Breast epithelium (tissue), 3 donors: ENCODE data around the gene OSBPL10.

ENCODE experiments used
- POLR2A ChIP-seq: fragments of 450-650 bp; IDR thresholded peaks from one replicate; pipeline ENCODE4 v1.6.1; 2016; ENCODE audit warnings: antibody characterized with exemption, mild to moderate bottlenecking, moderate library complexity
- POLR2AphosphoS5 ChIP-seq, 3 donors: sonication (generic); formaldehyde crosslinking; IDR thresholded peaks; one replicate each; pipeline ENCODE4 v1.6.1; 2017; ENCODE audit warnings: antibody characterized with exemption in 3 of 3
- TF ChIP-seq, protein P1 (sequence below), 3 donors: fragments of 450-650 bp; IDR thresholded peaks; one replicate each; pipeline ENCODE4 v1.5.1; 2016 to 2017; ENCODE audit warnings: antibody characterized with exemption in 3 of 3, mild to moderate bottlenecking in 3 of 3, moderate library complexity in 3 of 3

DNA sequence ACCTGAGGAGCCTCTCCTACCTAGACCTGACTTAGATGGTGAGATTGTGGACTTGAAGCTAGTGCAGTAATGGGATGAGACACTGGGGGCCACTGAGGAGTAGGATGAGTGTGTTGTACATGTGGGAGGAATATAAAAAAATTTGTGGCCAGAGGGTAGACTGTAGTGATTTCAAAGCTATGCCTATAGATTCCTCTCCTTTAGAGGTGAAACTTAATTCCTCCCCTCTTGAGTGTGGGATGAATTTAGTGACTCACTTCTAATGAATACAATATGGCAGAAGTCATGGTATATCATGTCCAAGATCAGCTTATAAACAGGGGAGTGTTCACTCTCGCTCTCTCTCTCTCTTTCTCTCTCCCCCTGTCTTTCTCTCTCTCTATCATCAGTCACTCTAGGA lies 7.2 kb upstream of the OSBPL10 start:
- TF ChIP-seq, protein P1, sequence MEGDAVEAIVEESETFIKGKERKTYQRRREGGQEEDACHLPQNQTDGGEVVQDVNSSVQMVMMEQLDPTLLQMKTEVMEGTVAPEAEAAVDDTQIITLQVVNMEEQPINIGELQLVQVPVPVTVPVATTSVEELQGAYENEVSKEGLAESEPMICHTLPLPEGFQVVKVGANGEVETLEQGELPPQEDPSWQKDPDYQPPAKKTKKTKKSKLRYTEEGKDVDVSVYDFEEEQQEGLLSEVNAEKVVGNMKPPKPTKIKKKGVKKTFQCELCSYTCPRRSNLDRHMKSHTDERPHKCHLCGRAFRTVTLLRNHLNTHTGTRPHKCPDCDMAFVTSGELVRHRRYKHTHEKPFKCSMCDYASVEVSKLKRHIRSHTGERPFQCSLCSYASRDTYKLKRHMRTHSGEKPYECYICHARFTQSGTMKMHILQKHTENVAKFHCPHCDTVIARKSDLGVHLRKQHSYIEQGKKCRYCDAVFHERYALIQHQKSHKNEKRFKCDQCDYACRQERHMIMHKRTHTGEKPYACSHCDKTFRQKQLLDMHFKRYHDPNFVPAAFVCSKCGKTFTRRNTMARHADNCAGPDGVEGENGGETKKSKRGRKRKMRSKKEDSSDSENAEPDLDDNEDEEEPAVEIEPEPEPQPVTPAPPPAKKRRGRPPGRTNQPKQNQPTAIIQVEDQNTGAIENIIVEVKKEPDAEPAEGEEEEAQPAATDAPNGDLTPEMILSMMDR (IDR thresholded peaks at IDR 0.05): no peak
- TF ChIP-seq POLR2A: no peak
- TF ChIP-seq POLR2AphosphoS5 (IDR thresholded peaks at IDR 0.05): no peak
